Hypothalamus (tissue), 51 donors: ENCODE results near the gene SLC26A1.

ENCODE experiments used
- DNase-seq, 51 donors: peaks; one replicate each; lab custom pipeline; 2025; lab: John Stamatoyannopoulos, UW

The SLC26A1 gene

GRCh38 chr4:968621-969394 is 24.4 kb downstream of the SLC26A1 start:
- no peak for DNase-seq

GRCh38 chr4:968221-968620 is 25.0 kb downstream of the SLC26A1 start:
- no peak for DNase-seq

GRCh38 chr4:967113-968104 is 25.8 kb downstream of the SLC26A1 start:
- DNase-seq, result no peak

GRCh38 chr4:966266-967112 is 26.7 kb downstream of the SLC26A1 start:
- no peak for DNase-seq

GRCh38 chr4:965766-966134 is 27.5 kb downstream of the SLC26A1 start:
- DNase-seq, result no peak

- no peak for DNase-seq
Measured at GRCh38 chr4:965048-965765, 28.0 kb downstream of the SLC26A1 start.

GRCh38 chr4:964346-965025 is 28.7 kb downstream of the SLC26A1 start:
- DNase-seq, result no peak

GRCh38 chr4:963276-964225 is 29.7 kb downstream of the SLC26A1 start:
- DNase-seq, result no peak

- no peak for DNase-seq
Measured at GRCh38 chr4:962231-963208, 30.7 kb downstream of the SLC26A1 start.

- no peak for DNase-seq
Measured at GRCh38 chr4:961351-962230, 31.6 kb downstream of the SLC26A1 start.

GRCh38 chr4:960636-961350 is 32.4 kb downstream of the SLC26A1 start:
- DNase-seq, result no peak

- DNase-seq, result no peak
Measured at GRCh38 chr4:960140-960635, 33.0 kb downstream of the SLC26A1 start.

- peak in 1 of 51 donors; percentile 31 for DNase-seq
Measured at GRCh38 chr4:959338-960139, 33.7 kb downstream of the SLC26A1 start.

GRCh38 chr4:958696-959337 is 34.4 kb downstream of the SLC26A1 start:
- DNase-seq, result peak in 1 of 51 donors; percentile 10
